Activated T-cell treated with anti-CD3 and anti-CD28 coated beads for 24 hours (primary cell): Measurements from ENCODE around the gene MTERF4.

ENCODE experiments used
- DNase-seq: peaks from one replicate; pipeline ENCODE4 v3.0.0-alpha.2; 2020; ENCODE audit warnings: low read depth

The MTERF4 gene

DNA sequence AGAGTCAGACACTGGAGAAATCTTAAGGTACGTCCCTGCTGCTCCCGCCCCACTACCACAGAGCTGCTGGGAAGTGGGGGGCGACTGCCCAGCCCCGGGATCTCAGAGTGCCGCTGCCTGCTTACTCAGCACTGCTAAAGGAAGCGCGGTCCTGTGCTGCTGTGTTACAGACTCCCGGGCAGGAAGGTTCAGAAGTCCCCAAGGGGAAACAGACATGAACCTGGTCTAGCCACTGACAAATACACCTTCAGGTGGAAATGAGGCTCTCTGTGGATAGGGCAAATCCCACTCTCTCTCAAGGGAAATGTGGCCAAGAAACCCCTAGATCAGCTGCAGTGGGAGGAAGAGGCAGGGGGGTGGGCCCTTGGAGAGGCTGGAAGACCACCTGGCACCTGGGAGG, 13.7 kb downstream of the MTERF4 start:
- DNase-seq = no peak

DNA sequence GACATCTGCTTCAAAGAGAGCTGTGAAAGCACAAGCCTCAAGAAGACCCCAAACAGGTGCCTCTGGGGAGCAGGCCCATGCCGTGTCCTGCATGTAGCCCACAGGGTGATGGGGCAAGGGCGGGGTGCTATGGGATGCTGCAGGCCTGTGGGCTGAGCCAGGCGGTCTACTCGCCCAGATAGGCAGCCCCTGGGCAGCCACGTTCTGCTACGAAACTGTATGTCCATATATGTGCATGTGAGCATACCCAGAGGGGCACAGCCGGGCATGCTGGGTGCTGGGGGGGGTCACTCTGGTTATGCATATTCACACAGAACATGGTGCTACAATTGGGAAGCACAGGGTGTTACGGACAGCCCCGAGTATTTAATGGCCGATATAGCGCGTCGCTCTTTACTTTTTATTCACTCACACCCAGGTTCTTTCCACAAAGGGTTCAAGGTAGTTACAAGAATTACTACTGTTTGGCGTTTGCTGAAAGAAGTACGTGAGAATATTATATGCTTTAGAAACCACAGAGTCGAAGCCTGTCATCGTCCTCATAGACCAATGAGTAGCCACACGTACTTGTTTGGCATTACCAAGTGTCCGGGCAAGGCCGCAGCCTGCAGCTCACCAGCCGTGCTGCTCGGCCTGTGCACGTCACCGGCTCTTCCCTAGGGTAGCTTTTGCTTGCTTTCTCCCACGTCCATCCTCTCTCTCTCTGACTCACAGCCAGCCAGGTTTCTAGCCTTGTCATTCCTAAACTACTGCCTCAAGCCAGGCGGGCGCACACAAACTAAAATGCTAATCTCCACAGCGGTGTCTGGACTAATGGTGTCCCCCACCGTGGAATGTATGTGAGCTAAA, 14.4 kb downstream of the MTERF4 start:
- DNase-seq = no peak

DNA sequence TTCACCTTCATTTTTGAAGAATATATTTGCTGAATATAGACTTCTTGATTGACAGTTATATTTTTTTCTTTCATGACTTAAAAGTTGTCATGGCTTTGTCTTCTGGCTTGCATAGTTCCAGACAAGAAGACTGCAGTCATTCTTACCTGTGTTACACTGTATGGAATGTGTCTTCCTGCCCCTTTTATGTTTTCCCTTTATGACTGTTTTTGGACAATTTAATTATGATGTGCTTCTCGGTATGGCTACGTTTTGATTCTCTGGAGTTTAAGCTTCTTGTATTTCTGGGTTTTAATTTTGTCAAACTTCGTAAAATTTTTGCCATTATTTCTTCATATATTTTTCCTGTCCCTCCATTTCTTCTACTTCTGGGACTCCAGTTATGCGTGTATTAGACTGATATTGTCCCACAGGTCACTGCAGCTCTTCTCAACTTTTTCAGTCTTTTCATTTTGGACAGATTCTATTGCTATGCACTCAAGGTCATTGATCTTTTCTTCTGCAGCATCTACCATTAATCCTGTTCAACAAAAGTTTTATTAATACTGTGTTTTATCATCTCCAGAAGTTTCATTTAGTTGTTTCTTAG, 17.1 kb downstream of the MTERF4 start:
- DNase-seq = no peak

GRCh38 chr2:241083091-241083415, 19.0 kb downstream of the MTERF4 start:
- no peak for DNase-seq

DNA sequence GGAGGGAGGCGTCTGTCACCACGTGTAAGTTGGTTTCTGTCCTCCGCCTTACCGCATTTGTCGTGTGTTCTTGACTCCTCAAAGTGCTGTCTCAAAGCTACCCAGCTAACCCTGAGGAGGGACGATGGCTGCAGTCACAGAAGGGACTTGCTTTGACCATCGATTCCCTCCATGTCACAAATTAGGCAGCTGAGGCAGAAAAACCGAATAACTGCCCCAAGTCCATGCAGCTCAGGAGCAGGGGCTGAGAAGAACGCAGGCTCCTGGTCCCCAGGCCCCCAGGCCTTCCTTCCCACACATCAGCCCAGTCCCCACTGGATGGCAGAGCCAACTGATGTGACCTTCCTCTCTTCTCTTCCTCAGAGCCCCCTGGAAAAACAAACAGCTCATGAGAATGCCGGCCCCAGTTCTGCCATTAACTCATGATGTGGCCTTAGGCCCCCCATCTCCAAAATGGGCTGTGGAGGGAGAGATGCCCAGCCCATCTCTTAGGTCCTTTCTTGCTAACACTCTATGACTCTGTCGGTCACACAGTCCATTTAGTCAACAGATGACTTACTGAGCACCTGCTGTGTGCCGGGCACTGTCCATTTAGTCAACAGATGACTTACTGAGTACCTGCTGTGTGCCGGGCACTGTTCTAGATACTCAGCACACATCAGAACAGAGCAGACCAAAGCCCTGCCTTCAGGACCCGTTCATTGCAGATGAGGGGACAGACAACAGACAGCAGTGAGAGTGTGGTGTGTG, 19.6 kb downstream of the MTERF4 start:
- no peak for DNase-seq

- DNase-seq = no peak
Observed at GRCh38 chr2:241081643-241082340, 20.3 kb downstream of the MTERF4 start.

- DNase-seq = no peak
Observed at GRCh38 chr2:241081190-241081642, 20.9 kb downstream of the MTERF4 start.

- DNase-seq = no peak
Observed at GRCh38 chr2:241080405-241081189, 21.5 kb downstream of the MTERF4 start.

DNA sequence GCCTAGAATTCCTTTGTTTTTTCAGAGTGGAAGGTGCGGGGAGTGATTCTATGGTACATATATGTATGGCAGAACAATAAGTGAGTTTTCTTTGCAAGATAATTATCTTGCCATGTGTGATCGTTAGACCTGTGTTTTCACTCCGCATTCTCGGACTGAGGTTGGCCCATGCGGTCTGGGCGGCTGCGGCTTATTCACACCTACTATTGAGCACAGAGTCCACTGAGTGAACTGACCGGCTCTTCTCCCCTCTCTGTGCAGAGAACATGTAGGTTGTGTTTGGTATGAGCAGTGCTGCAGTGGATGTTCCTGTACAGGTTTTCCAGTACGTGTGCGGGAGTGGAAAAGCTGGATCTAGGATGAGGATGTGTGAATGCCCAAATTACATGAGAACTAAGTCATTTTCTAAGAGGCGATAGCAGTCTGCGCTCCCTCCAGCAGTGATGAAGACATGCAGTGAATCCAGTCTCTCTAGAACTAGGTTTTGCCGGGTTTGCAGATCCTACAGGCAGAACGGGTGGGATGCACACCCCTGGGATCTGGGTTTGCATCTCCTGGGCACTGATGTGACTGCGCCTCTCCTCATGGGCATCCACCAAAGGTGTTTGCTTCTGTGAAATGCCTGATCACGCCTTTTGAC, 27.1 kb downstream of the MTERF4 start:
- no peak for DNase-seq

GRCh38 chr2:241074065-241074818, 27.8 kb downstream of the MTERF4 start:
- no peak for DNase-seq

GRCh38 chr2:241073166-241074064, 28.7 kb downstream of the MTERF4 start:
- no peak for DNase-seq

- no peak for DNase-seq
Observed at GRCh38 chr2:241072553-241073165, 29.4 kb downstream of the MTERF4 start.

- DNase-seq = no peak
Observed at GRCh38 chr2:241072151-241072550, 29.9 kb downstream of the MTERF4 start.

DNA sequence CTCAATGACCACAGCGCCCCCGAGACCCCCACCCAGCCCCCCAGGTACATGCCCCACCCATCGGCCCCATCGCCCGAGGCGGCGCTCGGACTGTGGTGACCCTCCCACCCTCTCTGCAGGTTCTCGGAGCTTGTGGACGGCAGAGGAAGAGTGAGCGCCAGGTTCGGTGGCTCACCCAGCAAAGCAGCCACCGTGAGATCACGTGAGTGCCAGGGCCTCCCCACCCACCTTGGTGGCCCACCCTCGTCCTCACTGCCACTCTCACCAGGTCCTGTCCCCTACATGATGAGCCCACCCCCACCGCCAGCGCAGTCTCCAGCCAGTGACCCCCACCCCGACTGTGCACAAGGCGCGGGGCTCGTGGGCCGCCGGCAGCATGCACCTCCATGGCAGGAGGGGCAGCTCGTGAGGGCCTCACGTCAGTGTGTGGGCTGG, 30.4 kb downstream of the MTERF4 start:
- no peak for DNase-seq

DNA sequence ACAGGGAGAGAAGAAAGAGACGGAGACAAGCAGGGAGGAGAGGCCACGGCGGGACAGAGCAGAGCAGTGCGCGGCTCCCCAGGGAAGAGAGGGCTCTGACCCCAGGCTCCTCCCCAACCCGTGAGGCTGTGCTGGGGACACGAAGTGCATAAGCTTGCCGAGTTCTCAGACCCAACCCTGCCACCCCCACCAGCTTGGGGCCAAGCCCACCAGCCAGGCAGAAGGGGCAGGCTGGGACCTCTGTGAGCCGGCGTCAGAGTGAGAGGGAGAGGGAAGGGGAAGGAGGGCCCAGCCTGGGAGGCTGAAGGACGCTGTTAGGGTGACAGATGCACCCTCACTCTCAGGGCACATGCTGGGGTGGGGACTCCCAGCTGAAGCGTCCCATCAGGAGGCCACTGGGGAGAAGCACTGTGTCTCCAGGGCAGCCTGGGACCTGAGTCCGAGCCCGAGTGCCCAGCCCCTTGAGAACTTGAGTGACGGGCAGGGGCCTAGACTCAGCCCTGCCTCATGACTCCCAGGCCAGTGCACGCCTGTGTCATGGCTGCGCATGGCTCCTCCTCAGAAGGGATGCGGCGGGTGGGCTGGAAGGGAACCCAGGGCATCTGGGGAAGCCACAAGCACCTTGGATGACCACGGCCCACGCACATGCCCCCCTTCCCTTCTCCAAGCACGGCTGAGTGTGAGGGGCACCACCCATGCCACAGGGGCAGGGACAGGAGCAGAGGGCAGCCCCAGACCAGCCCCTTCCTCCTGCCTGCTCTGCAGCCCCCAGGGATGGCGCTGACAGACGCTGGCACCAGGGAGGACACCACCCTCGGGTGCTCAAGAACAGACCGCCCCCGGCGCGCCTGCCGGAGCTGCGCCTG, 31.0 kb downstream of the MTERF4 start:
- no peak for DNase-seq

DNA sequence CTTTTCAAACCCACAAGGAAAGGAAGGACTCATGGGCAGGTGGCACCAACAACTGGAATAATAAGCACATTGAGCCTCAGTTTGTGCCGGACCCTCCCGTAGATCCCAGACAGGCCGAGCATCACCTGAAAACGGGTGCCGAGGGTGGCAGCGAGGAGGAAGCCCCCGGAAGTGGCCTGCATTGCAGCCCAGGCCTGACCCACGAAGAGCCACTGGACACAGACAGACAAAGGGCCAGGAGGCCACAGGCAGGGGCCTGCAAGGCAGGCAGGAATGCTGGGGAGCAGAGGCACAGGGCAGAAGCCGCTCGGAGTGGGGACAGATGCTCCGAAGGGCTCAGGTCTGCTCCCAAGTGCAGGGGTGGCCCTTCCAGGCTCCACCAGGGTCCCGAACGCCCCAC, 31.7 kb downstream of the MTERF4 start:
- no peak for DNase-seq

DNA sequence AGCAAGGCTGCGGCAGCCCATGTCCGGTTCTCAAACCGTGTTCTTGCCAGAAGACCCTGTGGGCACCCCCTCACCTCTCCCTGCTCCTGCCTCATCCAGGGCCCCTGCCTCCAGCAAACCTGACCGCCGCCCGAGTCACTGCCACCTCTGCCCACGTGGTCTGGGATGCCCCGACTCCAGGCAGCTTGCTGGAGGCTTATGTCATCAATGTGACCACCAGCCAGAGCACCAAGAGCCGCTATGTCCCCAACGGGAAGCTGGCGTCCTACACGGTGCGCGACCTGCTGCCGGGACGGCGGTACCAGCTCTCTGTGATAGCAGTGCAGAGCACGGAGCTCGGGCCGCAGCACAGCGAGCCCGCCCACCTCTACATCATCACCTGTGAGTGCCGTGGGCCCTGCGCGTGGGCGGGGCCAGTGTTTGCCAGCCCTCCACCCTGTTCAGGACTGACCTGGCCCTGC, 32.2 kb downstream of the MTERF4 start:
- DNase-seq = no peak
